Measurements from ENCODE around the gene BZW2. TPM values are rescaled to one million over a fixed set of nuclear protein-coding genes. Genes with fewer than 3 reads are reported as not detected.

Gene BZW2
- total RNA-seq, 3 donors from 2014 or later: 44.8 to 67.0 (median 65.3) TPM

DNA sequence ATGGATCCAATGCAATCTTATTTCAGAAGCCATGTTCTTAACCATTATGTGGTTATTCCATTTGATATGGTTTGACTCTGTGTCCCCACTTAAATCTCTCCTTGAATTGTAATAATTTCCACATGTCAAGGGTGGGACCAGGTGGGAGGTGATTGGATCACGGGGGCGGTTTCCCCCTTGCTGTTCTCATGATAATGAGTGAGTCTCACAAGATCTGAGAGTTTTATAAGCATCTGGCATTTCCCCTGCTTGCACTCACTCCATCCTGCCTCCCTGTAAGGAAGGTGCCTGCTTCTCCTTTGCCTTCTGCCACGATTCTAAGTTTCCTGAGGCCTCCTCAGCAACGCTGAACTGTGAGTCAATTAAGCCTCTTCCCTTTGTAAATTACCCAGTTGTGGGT lies 75.6 kb downstream of the BZW2 start:
- DNase-seq (no peak), ATAC-seq (no peak)
- Histone ChIP-seq H3K4me1 (ENCODE audit: low read depth) (peaks cover 3% of the 10 kb centered on the region), H3K9me3 (no peaks in the 10 kb centered on the region), H3K36me3 (ENCODE audit: low read depth) (no peaks in the 10 kb centered on the region), H3K4me3 (no peak overlapping the region)
- TF ChIP-seq CTCF (IDR thresholded peaks at IDR 0.05): no peak
- intact Hi-C loops (cut with DNase I, micrococcal nuclease): no loop called here

- DNase-seq (no peak), ATAC-seq (no peak)
- Histone ChIP-seq H3K9me3 (no peaks in the 10 kb centered on the region), H3K4me3 (no peak overlapping the region), H3K4me1 (ENCODE audit: low read depth) (no peaks in the 10 kb centered on the region), H3K36me3 (ENCODE audit: low read depth) (no peaks in the 10 kb centered on the region)
- TF ChIP-seq CTCF (IDR thresholded peaks at IDR 0.05): no peak
- intact Hi-C loops (cut with DNase I, micrococcal nuclease): no loop called here
Measured at GRCh38 chr7:16724344-16724743, 78.4 kb downstream of the BZW2 start.

DNA sequence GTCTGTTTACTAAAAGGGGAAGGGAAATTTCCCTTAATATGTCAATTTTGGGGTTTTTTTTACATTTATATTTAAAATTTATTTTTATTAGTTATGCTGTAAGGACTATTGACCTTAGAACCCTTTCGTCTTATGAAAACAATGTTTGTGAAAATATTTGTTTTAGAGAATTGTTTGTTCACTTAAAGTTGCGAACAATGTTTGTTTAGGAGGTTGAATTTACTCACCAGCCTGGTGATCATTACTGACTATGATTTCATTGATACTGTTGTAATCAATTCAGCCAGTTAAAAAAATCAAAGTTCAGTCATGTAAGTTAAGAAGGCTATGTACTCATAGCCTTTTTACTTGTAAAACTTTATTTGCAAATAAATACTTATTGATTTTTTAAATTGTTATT lies 80.2 kb downstream of the BZW2 start:
- no peak for ATAC-seq
- Histone ChIP-seq H3K36me3 (ENCODE audit: low read depth) (no peaks in the 10 kb centered on the region), H3K9me3 (no peaks in the 10 kb centered on the region), H3K4me3 (no peak overlapping the region), H3K4me1 (ENCODE audit: low read depth) (no peaks in the 10 kb centered on the region)
- intact Hi-C loops (cut with DNase I, micrococcal nuclease): no loop called here
- DNase-seq: no peak
- no peak for TF ChIP-seq CTCF (IDR thresholded peaks at IDR 0.05)

DNA sequence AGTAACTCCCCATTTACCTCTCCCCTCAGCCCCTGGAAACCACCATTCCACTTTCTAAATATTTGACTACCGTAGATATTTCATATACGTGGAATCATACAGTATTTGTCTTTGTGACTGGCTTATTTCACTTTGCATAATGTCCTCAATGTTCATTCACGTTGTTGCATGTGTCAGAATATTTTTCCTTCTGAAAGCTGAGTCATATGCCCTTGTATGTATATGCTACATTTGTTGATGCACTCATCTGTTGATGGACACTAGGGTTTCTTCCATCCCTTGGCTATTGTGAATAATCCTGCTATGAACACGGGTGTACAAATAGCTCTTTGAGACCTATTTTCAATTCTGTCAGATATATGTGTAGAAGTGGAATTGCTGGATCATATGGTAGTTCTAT lies 81.8 kb downstream of the BZW2 start:
- intact Hi-C loops (cut with DNase I, micrococcal nuclease): no loop called here
- no peak for TF ChIP-seq CTCF (IDR thresholded peaks at IDR 0.05)
- no peak overlapping the region for H3K4me3 ChIP-seq
- DNase-seq (no peak), ATAC-seq (no peak)
- H3K36me3 ChIP-seq (ENCODE audit: low read depth): no peaks in the 10 kb centered on the region
- no peaks in the 10 kb centered on the region for H3K4me1 ChIP-seq (ENCODE audit: low read depth)
- no peaks in the 10 kb centered on the region for H3K9me3 ChIP-seq

DNA sequence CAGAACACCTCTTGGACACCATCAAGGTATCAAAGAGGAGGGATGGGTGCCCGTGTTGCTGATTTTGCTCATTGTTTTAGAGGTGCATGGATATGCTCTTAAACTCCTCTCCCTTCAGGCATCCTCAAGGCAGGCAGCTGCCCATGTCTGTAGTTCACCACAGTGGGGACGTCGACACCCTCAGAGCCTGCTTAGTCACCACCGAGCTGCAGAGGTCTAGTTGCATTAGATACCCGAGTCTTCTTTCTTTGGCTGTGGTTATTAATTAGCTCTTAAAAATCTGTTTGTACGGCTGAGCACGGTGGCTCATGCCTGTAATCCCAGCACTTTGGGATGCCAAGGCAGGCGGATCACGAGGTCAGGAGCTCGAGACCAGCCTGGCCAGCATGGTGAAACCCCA lies 82.8 kb downstream of the BZW2 start:
- Histone ChIP-seq H3K4me3 (no peak overlapping the region), H3K9me3 (no peaks in the 10 kb centered on the region), H3K4me1 (ENCODE audit: low read depth) (no peaks in the 10 kb centered on the region), H3K36me3 (ENCODE audit: low read depth) (no peaks in the 10 kb centered on the region)
- no peak for DNase-seq
- no peak for TF ChIP-seq CTCF (IDR thresholded peaks at IDR 0.05)
- intact Hi-C loops (cut with DNase I, micrococcal nuclease): no loop called here
- ATAC-seq: no peak

GRCh38 chr7:16729541-16729940 lies 83.6 kb downstream of the BZW2 start:
- Histone ChIP-seq H3K4me3 (no peak overlapping the region), H3K4me1 (ENCODE audit: low read depth) (no peaks in the 10 kb centered on the region), H3K9me3 (no peaks in the 10 kb centered on the region), H3K36me3 (ENCODE audit: low read depth) (no peaks in the 10 kb centered on the region)
- no peak for DNase-seq
- no peak for TF ChIP-seq CTCF (IDR thresholded peaks at IDR 0.05)
- ATAC-seq: no peak
- intact Hi-C loops (cut with DNase I, micrococcal nuclease): no loop called here

All from mucosa of descending colon (tissue), 3 donors.